Measurements from ENCODE around the gene IL1B.

DNA sequence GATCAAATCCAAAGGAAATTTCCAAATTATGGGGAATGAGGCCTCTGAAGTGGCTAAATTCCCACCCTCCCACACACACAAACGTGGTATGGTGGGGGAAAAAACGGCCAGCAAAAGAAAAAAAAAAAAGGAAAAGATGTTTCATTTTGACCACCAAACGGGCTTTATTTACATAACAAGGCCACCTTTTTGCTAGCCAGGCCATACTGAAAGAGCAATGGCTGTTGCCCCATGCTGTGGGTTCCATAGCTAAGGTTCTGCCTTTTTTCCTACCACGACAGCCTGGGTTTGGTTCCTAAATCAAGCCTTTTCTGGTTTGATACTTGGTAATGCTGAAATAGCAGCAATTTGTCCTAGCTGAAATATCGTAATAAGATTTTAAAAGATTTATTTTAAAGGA is 14.0 kb upstream of the IL1B start:
- TF ChIP-seq, protein P1, sequence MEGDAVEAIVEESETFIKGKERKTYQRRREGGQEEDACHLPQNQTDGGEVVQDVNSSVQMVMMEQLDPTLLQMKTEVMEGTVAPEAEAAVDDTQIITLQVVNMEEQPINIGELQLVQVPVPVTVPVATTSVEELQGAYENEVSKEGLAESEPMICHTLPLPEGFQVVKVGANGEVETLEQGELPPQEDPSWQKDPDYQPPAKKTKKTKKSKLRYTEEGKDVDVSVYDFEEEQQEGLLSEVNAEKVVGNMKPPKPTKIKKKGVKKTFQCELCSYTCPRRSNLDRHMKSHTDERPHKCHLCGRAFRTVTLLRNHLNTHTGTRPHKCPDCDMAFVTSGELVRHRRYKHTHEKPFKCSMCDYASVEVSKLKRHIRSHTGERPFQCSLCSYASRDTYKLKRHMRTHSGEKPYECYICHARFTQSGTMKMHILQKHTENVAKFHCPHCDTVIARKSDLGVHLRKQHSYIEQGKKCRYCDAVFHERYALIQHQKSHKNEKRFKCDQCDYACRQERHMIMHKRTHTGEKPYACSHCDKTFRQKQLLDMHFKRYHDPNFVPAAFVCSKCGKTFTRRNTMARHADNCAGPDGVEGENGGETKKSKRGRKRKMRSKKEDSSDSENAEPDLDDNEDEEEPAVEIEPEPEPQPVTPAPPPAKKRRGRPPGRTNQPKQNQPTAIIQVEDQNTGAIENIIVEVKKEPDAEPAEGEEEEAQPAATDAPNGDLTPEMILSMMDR (IDR thresholded peaks at IDR 0.05): no peak
- TF ChIP-seq POLR2AphosphoS5 (IDR thresholded peaks at IDR 0.05): no peak
